Measurements from ENCODE around the gene CERK. TPM values are rescaled to one million over a fixed set of nuclear protein-coding genes. Genes with fewer than 3 reads are reported as not detected.

CERK gene
- total RNA-seq, 1 donor from 2014 or later: 50.7 TPM

DNA sequence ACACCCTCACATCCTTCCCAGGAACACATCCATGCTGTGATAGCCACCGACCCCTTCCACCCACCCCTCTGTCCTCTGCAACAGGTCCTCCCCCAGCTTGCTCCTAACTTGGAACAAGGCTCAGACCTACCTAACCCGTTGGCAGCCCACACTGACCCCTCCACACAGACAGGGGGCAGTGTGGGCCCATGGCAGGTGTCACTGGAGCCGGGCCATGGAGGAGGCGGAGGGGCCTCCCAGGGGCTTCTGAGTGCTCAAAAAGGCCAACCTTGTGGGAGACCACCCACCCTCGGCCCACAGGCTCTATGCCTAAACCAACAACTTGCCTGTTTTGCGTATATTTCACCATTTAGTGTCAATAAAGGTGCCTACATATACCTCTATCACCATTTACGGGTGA lies 57.0 kb downstream of the CERK start:
- no peaks in the 10 kb centered on the region for H3K27me3 Mint-ChIP-seq (ENCODE audit: low read depth)
- no peaks in the 10 kb centered on the region for H3K9me3 Mint-ChIP-seq
- DNase-seq (ENCODE audit: low spot score in 2 of 2, unreplicated experiment in 2 of 2): no peak
- no peak overlapping the region for H3K27ac Mint-ChIP-seq
- H3K36me3 Mint-ChIP-seq: peaks cover 4% of the 10 kb centered on the region
- no peaks in the 10 kb centered on the region for H3K4me1 Mint-ChIP-seq
- H3K4me3 Mint-ChIP-seq: no peak overlapping the region
- TF ChIP-seq, protein P1, sequence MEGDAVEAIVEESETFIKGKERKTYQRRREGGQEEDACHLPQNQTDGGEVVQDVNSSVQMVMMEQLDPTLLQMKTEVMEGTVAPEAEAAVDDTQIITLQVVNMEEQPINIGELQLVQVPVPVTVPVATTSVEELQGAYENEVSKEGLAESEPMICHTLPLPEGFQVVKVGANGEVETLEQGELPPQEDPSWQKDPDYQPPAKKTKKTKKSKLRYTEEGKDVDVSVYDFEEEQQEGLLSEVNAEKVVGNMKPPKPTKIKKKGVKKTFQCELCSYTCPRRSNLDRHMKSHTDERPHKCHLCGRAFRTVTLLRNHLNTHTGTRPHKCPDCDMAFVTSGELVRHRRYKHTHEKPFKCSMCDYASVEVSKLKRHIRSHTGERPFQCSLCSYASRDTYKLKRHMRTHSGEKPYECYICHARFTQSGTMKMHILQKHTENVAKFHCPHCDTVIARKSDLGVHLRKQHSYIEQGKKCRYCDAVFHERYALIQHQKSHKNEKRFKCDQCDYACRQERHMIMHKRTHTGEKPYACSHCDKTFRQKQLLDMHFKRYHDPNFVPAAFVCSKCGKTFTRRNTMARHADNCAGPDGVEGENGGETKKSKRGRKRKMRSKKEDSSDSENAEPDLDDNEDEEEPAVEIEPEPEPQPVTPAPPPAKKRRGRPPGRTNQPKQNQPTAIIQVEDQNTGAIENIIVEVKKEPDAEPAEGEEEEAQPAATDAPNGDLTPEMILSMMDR (IDR thresholded peaks at IDR 0.05; ENCODE audit: unreplicated experiment): no peak

DNA sequence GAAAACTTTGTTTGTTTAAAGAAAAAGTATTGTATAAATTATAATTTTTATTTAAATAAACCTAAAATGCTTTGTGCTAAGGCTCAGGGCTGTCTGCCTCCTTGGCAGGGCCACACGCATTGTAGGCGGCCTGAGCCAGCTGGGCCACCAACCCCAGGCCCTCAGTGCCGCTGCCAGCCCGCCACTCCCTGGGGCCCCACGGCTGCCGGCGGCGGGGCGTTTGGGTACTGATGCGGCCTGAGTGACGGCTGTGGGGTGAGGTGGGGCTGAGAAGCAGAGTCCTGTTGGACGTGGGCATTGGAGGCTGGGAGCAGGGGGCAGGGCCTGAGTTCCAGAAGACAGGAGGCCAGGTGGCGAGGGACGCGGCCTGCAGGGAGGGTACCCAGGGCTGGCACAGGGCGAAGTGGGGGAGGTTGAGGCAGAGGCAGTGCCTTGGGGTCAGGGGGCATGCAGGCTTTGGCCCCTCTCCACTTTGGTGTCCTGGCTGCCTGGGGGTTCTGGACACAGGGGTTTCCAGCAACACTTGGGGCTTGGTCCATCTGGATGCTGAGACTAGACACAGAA lies 58.3 kb downstream of the CERK start:
- TF ChIP-seq, protein P1 (IDR thresholded peaks at IDR 0.05; ENCODE audit: unreplicated experiment): no peak

DNA sequence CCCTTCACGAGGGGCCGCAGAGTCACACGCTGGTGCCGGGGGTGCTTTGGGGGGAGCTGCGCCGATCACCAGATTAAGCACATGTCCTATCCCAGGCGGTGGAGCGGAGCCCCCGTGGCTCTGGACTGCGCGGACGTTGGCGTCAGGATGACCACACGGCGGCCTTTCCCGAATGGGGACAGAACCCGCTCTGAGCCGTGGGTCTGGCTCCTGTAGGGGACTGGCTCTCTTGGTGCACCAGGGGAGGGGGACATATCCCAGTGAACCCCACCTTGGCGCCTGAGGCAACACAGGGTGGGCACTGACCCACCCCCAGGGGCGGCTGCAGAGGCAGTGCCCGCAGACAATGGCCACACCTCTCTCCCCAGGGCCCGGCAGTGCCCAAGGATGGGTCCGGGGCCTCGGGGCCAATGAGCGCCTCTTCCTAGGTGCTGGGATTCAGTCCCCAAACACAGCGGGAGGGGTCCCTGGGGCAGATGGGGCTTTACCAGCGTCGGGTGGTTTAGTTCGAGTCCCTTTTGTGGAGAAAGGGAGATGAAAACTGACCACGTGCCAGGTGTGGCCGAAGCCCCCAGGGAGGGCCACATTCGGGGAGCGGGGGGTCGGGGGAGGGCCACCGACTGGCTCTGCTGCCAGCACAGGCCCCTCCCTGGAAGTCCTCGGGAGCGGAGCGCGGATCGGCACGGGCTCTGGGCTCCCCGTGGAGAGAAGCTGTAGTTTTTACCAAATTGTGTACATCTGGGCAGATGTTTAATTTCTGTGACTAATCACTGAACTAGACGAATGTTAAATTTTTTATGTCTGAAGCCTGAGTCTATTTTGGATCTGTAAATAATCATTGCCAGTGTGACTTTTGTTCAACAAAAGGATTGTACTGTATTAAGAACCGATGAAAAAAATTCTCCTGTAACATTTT lies 59.0 kb downstream of the CERK start:
- TF ChIP-seq, protein P1 (IDR thresholded peaks at IDR 0.05; ENCODE audit: unreplicated experiment): no peak
- no peaks in the 10 kb centered on the region for H3K27me3 Mint-ChIP-seq (ENCODE audit: low read depth)
- H3K9me3 Mint-ChIP-seq: no peaks in the 10 kb centered on the region
- H3K36me3 Mint-ChIP-seq: no peaks in the 10 kb centered on the region
- H3K27ac Mint-ChIP-seq: no peak overlapping the region
- no peak for DNase-seq (ENCODE audit: low spot score in 2 of 2, unreplicated experiment in 2 of 2)
- H3K4me1 Mint-ChIP-seq: no peaks in the 10 kb centered on the region
- H3K4me3 Mint-ChIP-seq: no peak overlapping the region

More for the DNA sequence above, 58.3 kb downstream of the CERK start:
- DNase-seq (ENCODE audit: low spot score in 2 of 2, unreplicated experiment in 2 of 2): no peak
- no peak overlapping the region for H3K27ac Mint-ChIP-seq
- H3K27me3 Mint-ChIP-seq (ENCODE audit: low read depth): no peaks in the 10 kb centered on the region
- H3K9me3 Mint-ChIP-seq: no peaks in the 10 kb centered on the region
- no peaks in the 10 kb centered on the region for H3K4me1 Mint-ChIP-seq
- no peaks in the 10 kb centered on the region for H3K36me3 Mint-ChIP-seq
- no peak overlapping the region for H3K4me3 Mint-ChIP-seq

DNA sequence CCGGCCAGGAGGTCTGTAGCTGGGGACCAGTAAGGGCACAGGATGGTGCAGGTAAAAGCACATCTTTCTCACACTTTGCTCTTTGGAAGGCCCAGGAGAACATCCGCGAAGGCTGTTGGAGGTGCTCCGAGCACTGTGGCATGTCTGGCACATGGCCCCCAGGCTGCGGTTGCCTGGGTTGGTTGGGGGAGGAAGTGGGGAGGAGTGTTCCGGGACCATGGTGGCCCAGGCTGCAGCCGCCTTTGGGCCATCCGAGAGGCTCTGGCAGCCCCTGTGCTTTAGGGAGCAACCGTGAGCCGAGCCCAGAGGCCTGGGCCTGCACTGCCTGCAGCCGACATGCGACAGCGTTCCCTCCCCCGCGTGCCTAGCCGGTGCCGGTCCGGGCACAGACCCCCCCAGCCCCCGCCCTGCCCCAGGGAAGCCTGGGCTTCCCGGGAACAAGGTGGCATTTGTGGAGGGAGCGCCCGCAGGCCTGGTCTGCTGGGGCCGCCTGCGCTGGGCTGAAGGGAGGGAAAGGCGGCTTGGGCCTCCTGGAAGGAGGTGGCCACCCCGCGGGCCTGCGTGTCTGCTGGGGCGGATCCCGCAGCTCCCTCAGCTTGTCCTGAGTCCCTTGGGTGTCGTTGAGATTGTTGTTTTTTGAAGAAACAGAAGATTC lies 59.9 kb downstream of the CERK start:
- DNase-seq (ENCODE audit: low spot score in 2 of 2, unreplicated experiment in 2 of 2): no peak
- no peaks in the 10 kb centered on the region for H3K4me1 Mint-ChIP-seq
- H3K4me3 Mint-ChIP-seq: no peak overlapping the region
- no peaks in the 10 kb centered on the region for H3K27me3 Mint-ChIP-seq (ENCODE audit: low read depth)
- H3K9me3 Mint-ChIP-seq: no peaks in the 10 kb centered on the region
- no peaks in the 10 kb centered on the region for H3K36me3 Mint-ChIP-seq
- TF ChIP-seq, protein P1 (IDR thresholded peaks at IDR 0.05; ENCODE audit: unreplicated experiment): no peak
- H3K27ac Mint-ChIP-seq: no peak overlapping the region

DNA sequence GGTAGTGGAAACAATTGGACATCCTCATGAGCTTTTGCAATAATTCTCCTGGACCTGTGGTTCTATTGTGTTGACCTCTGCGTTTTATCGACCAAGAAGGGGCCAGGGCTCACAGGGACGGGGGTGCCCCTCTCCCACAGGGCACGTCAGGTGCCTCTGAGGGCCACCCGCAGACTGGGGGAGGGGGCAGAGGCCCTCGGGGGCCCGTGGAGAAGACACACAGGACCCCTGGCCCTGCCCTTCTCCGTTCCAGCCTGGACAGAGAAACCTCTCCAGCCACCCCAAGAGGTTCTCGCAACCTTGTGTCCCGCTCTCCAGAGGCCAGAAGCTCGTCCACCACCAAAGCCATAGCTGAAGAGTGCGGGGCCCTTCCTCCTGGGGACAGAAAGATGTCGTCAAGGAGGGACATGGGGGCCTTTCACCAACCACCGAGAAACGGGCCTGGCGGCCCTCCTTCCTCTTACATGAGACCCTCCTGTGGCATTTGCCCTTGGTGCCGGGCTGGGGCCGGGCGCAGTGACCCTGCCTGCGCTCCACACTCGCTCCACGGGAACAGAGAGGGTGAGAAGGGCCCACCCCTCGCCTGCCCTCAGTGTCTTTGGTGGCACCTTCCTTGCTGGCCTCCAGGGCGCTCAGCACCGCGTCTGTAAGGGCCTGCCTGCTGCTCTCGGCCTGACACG lies 60.6 kb downstream of the CERK start:
- no peak for DNase-seq (ENCODE audit: low spot score in 2 of 2, unreplicated experiment in 2 of 2)
- Mint-ChIP-seq H3K36me3 (no peaks in the 10 kb centered on the region), H3K27me3 (ENCODE audit: low read depth) (no peaks in the 10 kb centered on the region), H3K27ac (no peak overlapping the region), H3K4me1 (no peaks in the 10 kb centered on the region), H3K4me3 (no peak overlapping the region), H3K9me3 (no peaks in the 10 kb centered on the region)
- TF ChIP-seq, protein P1 (IDR thresholded peaks at IDR 0.05; ENCODE audit: unreplicated experiment): no peak

Data from mesothelial cell of epicardium (in vitro differentiated cells).